ENCODE data around the gene MRGPRG.
"Not testable (repeated sequence)": the region's sequence is repeated elsewhere in the genome, so short reads cannot be mapped to it uniquely, and the experiment has no call there.

The MRGPRG gene

GRCh38 chr11:3176487-3176886 lies 42.1 kb downstream of the MRGPRG start:
- DNase-seq (ENCODE audit: low spot score): no peak

- no peak for DNase-seq (ENCODE audit: low spot score)
These were observed 43.4 kb downstream of the MRGPRG start for GRCh38 chr11:3175194-3175593.

GRCh38 chr11:3174387-3174786 lies 44.2 kb downstream of the MRGPRG start:
- no peak for DNase-seq (ENCODE audit: low spot score)

- no peak for DNase-seq (ENCODE audit: low spot score)
These were observed 44.8 kb downstream of the MRGPRG start for GRCh38 chr11:3173795-3174194.

- DNase-seq (ENCODE audit: low spot score): no peak
These were observed 46.6 kb downstream of the MRGPRG start for GRCh38 chr11:3171931-3172560.

- no peak for DNase-seq (ENCODE audit: low spot score)
These were observed 47.6 kb downstream of the MRGPRG start for GRCh38 chr11:3170756-3171650.

GRCh38 chr11:3170044-3170755 lies 48.4 kb downstream of the MRGPRG start:
- no peak for DNase-seq (ENCODE audit: low spot score)

- DNase-seq (ENCODE audit: low spot score): no peak
These were observed 49.2 kb downstream of the MRGPRG start for GRCh38 chr11:3169255-3170043.

- DNase-seq (ENCODE audit: low spot score): not testable (repeated sequence)
These were observed 49.8 kb downstream of the MRGPRG start for GRCh38 chr11:3168742-3169254.
